ENCODE measurements around the gene TPSG1.
"Not testable (repeated sequence)": the region's sequence is repeated elsewhere in the genome, so short reads cannot be mapped to it uniquely, and the experiment has no call there.

DNA sequence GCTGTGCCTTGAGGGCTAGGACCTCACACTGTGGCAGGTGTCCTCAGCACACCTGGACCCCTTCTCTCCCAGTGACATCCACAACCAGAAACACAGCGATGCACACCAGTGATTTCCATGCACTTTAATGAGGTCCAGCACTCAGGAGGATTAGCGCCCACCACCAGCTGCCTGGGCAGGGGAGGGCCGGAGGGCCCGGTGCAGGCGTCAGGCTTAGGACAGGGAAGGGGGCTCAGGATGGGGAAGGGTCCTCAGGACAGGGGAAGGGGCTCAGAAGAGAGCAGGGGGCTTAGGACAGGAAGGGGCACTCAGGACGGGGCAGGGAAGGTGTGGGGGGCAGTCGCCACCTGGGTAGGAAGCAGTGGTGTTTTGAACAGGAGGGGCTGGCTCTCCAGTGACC lies 3.2 kb upstream of the TPSG1 start:
- TF ChIP-seq POLR2AphosphoS5 (IDR thresholded peaks at IDR 0.05; ENCODE audit: low read depth, low read length); TAF1 (IDR thresholded peaks at IDR 0.05; ENCODE audit: borderline replicate concordance, low read depth, low read length); POLR2A (IDR thresholded peaks at IDR 0.05; ENCODE audit: low read depth, low read length): not testable (repeated sequence)

All from GM12892 (cell line).